IPS-11a (cell line): ENCODE data around the gene UBE2J1.
"Not testable (repeated sequence)": the region's sequence is repeated elsewhere in the genome, so short reads cannot be mapped to it uniquely, and the experiment has no call there.

Experiments
- H3K4me3 ChIP-seq: one replicate; pipeline ENCODE4 v1.5.1; 2013; ENCODE audit warnings: low read depth, low read length, control low read depth

Gene UBE2J1, protein sequence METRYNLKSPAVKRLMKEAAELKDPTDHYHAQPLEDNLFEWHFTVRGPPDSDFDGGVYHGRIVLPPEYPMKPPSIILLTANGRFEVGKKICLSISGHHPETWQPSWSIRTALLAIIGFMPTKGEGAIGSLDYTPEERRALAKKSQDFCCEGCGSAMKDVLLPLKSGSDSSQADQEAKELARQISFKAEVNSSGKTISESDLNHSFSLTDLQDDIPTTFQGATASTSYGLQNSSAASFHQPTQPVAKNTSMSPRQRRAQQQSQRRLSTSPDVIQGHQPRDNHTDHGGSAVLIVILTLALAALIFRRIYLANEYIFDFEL

GRCh38 chr6:89352278-89353117 lies at the start of gene UBE2J1:
TSS of gene UBE2J1 (minus strand) at chr6:89352722. CDS start at chr6:89352569, 153 bp downstream.
- H3K4me3 ChIP-seq, result peak within 1 kb of the TSS; percentile 71

DNA sequence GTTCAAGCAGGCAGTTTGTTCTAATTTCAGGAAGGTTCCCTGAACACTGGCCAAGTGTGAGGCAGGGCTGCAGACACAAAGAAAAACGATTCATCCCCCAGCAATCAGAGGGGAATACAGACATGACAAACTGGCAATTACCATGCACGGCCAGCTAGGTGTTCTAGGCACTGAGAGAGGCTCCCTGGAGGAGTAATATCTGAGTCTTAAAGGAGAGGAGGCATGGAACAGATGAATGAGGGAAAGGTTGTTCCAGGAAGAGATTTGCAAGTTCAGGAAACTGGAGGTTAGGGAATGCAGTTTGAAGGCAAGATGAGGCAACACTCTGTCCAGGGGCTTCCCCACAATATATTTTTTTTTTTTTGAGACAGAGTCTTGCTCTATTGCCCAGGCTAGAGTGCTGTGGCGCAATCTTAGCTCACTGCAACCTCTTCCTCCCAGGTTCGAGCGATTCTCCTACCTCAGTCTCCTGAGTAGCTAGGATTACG lies 48.4 kb upstream of the UBE2J1 start:
- no peak overlapping the region for H3K4me3 ChIP-seq

DNA sequence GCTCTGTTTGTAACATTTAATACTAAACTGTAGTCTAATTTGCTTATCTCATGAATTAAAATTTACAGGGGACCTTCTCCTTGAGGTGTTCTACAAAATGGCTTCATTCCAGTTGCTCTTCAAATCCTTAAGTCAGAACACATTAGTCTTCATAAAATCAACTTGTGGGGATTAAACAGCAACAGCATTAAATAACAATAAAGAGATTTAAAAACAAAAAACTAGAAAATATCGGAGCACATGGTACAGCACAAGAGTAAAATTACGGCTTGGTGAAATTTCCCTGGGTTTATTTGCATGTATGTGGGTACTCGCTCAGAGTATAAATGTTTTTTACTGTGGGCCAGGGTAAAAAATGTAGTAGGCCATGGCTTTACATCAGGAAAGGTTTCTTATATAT lies 47.5 kb upstream of the UBE2J1 start:
- H3K4me3 ChIP-seq, result no peak overlapping the region

DNA sequence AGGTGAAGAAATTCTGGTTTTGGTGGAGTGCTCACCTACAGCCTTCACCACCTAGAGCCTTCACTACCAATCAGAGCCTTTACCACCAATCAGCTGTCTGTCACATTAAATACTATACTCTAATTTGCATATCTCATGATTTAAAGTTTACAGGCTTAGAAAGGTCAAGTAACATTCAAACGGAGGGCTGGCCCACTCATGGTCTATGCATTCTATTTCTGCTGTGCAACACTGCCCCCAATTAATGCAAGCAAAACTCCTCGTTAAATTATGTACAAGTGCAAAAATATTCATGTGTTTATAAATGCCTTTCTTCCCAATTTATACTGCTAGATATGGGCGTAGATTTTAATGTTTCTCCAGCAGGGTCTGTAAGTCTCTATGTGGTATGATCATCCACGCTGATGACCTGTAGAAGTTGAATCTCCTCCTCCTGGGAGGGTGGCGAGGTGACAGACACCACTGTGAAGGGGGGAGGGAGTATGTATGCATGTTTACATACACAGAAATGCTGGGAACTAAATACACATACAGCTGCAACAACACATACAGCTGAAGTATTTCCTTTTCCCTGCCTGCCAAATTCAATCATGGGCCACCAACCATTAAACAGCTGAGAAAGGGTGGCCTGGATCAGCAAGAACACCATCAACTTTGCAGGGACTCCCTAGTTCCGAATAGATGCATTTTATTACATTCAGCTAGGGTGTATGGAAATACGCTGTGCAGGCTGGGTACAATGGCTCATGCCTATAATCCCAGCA lies 46.4 kb upstream of the UBE2J1 start:
- no peak overlapping the region for H3K4me3 ChIP-seq

- not testable (repeated sequence) for H3K4me3 ChIP-seq
Observed at GRCh38 chr6:89397884-89398283, 45.4 kb upstream of the UBE2J1 start.

DNA sequence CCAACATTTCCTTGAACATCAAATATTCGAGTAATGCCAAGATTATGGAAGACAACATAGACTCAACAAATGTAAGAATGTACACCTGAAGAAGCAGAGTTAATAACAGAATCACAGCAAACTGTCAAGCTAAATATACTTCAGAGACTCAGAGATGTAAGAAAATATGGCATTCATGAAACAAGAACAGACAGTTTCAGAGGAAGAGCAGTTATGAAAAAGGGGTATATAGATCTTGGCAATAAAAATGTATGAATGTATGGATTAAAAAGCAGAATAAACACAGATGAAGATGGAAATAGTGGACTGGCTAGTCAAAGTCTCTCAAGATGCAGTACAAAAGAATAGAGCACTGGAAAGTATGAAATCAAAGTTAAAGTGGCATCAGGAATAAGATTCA lies 41.1 kb upstream of the UBE2J1 start:
- no peak overlapping the region for H3K4me3 ChIP-seq

GRCh38 chr6:89392823-89393222 lies 40.3 kb upstream of the UBE2J1 start:
- H3K4me3 ChIP-seq, result no peak overlapping the region

- H3K4me3 ChIP-seq, result no peak overlapping the region
Observed at GRCh38 chr6:89388846-89389245, 36.3 kb upstream of the UBE2J1 start.

DNA sequence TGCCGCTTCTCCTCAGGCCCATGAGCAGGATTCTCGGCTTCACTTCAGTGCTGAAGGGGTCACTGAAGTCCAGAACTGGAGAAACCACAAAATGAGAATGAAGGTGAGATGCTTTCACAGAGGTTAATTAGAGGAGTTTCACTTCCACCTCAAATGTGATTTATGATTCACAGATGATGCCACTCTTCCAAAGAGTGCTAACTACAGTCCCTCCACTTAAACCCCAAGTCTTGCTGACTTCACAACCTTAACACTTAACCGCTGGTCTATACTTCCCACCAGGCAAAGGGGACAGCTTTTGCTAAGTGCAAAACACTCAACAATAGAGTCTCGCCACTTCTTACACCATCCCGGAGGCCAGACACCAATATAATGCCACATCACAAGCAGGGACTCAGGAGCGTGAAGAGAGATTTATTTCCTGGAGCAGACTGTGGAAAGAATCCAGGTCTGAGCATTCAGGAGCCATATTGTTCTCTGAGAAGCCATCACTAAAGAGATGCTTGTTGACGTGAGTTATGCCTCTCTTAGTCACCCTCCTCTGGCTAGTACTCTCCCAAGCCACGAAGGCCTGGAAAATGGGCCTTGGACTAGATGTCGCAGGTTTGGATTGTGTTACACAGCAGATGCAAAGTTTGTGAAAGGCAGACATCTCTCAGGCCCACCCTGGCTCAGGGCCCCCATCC lies 35.1 kb upstream of the UBE2J1 start:
- no peak overlapping the region for H3K4me3 ChIP-seq

- H3K4me3 ChIP-seq, result no peak overlapping the region
Observed at GRCh38 chr6:89386917-89387491, 34.5 kb upstream of the UBE2J1 start.

DNA sequence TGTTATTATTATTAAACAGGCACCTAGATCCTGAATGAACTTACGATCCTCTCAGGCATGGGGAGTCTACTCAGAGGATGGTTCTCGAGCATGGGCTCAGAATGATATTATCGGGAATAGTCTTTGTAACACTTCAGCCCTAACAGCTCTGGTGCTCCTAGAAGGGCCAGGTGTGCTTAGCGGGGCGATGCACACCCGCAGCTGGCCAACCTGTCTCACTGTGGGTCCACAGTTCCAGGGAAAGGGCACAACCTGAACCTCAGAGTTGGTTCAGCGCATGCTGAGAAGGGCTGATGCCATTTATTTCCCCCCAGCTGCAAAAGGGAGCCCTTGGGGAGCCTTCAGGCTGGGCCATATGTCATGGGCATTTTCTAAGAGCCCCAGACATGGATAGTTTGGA lies 33.3 kb upstream of the UBE2J1 start:
- H3K4me3 ChIP-seq, result no peak overlapping the region

- H3K4me3 ChIP-seq, result no peak overlapping the region
Observed at GRCh38 chr6:89385156-89385667, 32.7 kb upstream of the UBE2J1 start.

GRCh38 chr6:89381031-89381430 lies 28.5 kb upstream of the UBE2J1 start:
- no peak overlapping the region for H3K4me3 ChIP-seq

DNA sequence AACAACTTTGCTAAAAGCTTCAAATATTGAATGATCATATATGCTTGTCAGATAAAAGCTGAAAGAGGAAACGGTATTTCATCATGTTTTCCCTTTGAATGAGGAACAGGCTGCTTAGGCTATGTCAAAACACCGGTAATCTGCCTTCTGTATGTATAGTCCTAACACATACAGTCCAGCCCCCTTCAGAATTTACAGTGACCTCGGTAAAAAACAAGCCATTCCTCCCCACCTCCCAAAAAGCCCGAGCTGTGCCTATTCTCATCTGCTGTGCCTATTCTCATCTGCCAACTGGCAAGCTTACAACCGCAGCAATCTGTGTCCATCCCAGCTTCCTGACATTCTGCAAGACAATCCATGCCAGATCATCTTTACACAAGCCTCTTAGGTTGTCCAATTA lies 26.8 kb upstream of the UBE2J1 start:
- H3K4me3 ChIP-seq, result no peak overlapping the region

DNA sequence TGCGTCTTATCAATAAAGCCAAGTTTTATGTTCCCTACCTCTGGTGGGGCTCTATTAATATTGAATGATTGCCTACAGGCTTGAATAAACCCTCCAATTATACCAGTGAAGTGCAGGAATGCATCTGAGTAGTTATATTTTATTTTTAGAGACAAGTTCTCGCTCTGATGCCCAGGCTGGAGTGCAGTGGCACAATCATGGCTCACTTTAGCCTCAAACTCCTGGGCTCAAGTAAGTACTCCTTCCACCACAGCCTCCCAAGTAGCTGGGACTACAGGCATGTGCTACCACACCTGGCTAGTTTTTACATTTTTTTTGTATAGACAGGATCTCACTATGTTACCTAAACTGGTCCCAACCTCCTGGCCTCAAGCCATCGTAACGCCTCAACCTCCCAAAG lies 26.1 kb upstream of the UBE2J1 start:
- H3K4me3 ChIP-seq, result no peak overlapping the region

DNA sequence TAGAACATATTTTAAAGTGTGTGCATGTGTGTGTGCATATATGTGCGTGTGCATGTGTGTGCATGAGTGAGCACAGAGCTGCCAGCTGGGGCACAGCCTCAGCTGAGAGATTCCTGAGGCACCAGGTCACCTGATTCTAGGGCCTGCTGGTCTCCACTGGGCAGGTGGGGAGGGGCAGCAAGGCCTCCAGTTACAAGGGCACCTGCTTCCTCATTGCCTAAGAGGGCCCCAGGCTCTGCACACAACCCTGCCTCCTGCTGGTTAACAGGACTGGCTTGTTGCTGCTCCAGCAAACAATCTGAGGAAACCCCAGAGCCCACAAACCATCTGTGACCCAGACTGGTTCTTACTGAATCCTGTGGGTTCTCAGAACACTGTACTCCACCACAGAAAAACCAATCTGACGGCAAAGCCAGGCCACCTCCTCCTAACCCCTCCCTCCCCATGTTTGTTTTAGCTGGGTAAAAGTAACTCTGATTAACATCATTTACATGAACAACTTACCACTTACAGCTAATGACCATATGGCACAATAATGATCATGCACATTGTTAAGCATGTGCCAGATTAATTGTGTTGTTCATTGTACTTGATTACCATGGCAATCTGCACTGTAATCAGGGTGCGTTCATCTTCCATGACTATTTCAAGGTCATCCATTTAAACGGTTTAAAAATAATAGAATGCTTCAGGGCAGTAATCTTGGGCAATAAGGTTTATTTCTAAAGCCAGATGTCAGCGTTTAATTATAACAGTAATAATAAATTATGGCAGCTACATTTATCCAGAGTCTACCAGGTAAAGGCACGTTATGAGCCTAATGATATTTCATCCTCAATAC lies 23.1 kb upstream of the UBE2J1 start:
- H3K4me3 ChIP-seq, result no peak overlapping the region

- H3K4me3 ChIP-seq, result no peak overlapping the region
Observed at GRCh38 chr6:89372506-89372901, 20.0 kb upstream of the UBE2J1 start.

DNA sequence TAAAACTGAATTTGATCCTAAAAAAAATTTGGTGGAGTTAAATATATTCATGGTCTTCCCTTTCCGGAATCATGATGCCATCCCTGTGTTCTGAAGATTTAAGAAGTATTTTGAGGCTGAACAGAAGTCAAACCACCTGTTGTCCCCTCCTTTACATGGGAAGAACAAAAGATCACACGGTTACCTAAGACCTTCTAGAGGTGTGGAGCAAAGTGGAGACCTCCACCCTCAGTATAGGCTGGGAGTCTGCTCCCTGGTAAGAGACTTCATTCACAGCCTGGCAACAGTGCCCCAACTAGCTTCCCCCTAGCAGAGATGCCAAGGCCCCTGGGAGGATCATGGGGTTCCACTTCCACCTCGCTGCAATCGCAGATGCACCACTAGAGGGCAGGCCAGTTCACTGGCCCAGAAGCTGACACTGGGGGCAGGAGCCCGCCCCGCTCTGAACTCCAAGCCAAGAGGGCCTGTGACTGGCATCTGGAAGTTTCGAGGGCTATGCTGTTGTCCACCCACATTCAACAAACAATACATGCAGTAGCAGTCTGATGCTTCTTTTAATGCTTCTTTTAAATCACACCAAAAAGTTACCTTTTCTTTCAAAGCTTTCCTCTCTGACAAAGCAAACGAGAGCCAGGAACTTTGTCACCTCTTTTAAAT lies 19.5 kb upstream of the UBE2J1 start:
- no peak overlapping the region for H3K4me3 ChIP-seq

DNA sequence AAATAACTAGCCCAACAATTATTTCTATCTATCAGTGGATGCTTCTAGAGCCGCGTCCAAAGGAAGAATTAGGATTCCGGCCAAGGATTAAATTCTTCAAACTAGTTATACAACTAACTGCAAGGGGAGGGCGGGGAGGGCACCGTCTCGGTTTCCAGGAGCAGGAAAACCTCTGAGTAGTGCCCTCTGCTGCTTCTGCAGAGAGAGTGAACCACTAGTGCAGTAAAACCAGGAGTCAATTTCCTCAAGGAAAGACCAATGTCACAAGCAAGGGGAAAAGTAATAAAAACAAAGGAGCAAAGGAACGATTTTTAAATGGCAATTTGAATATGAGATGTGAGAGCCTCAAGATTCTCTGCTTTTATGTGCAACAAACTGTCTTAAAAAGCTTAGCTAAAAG lies 16.5 kb upstream of the UBE2J1 start:
- no peak overlapping the region for H3K4me3 ChIP-seq
